ENCODE measurements around the gene SLA2. TPM values are rescaled to one million over a fixed set of nuclear protein-coding genes. Genes with fewer than 3 reads are reported as not detected.

Gene SLA2
- total and polyA plus RNA-seq, 2 of the 8 experiments (the other 6 are each of a cell fraction or from before 2014, with no cell fraction given), result 0.18 TPM; not detected in 1

DNA sequence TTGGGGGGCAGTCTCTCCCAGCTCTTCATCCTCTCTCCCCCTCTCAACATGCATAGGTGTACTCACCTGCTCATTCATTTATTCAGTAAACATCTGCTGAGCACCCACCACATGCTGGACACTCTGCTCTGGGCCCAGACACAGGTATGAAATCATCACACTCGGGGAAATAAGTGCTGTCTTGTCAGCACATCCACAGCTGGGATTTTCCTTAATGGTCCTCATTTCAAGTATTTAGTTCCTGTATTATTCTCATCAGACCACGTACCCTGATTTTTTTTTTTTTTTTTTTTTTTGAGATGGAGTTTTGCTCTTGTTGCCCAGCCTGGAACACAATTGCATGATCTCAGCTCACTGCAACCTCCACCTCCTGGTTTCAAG lies 21.1 kb downstream of the SLA2 start:
- TF ChIP-seq MAX (IDR thresholded peaks at IDR 0.05) (no peak), RAD21 (IDR thresholded peaks at IDR 0.05 in 1 of 2, conservative IDR thresholded peaks at IDR 0.05 in 1 of 2; ENCODE audit: low read depth in 2 of 2, low read length in 2 of 2) (no peak), BRCA1 (IDR thresholded peaks at IDR 0.05; ENCODE audit: low read depth, low read length) (no peak), CEBPB (IDR thresholded peaks at IDR 0.05; ENCODE audit: low read depth, low read length) (no peak), MAFK (IDR thresholded peaks at IDR 0.05; ENCODE audit: low read depth, low read length) (no peak), SIRT6 (IDR thresholded peaks at IDR 0.05; ENCODE audit: low read length) (no peak)
- H3K27ac ChIP-seq (ENCODE audit: low read depth, low read length), result no peak overlapping the region
- no peak overlapping the region for H3K4me2 ChIP-seq (ENCODE audit: insufficient read depth in 1 of 2, low read depth in 2 of 2, low read length in 2 of 2)
- H3K4me1 ChIP-seq (replicated peaks in 1 of 4; ENCODE audit: control insufficient read depth in 3 of 4, insufficient read depth in 4 of 4, low read length in 3 of 4), result peaks cover 0 to 4% (median 1%) of the 10 kb centered on the region in 4 experiments; a peak in 3 of 7 replicates
- H2BK12ac ChIP-seq (ENCODE audit: low read depth, low read length), result no peak overlapping the region
- no peaks in the 10 kb centered on the region for H3K27me3 ChIP-seq (replicated peaks in 1 of 4; ENCODE audit: control insufficient read depth in 3 of 4, extremely low read depth in 1 of 4, insufficient read depth in 3 of 4, low read length in 3 of 4)
- H2AK5ac ChIP-seq (ENCODE audit: low read depth, low read length), result no peak overlapping the region
- WGBS, 2 experiments (ENCODE audit: extremely low coverage in 1 of 2, insufficient coverage in 1 of 2, insufficient read length in 1 of 2, insufficient replicate concordance in 2 of 2, low coverage in 1 of 2, low lambda C conversion rate in 2 of 2, missing lambda C conversion rate in 1 of 2), result 94% methylated on average over 2 of the region's 2 CpGs; no CpG with 5 or more reads in 1 of the 2 experiments
- no peak overlapping the region for H2BK15ac ChIP-seq (ENCODE audit: low read length)
- H3K9ac ChIP-seq (replicated peaks in 1 of 4; ENCODE audit: extremely low read depth in 1 of 4, low read depth in 3 of 4, low read length in 3 of 4), result no peak overlapping the region
- H2BK5ac ChIP-seq (ENCODE audit: low read depth, low read length), result no peak overlapping the region
- no peak overlapping the region for H4K8ac ChIP-seq (ENCODE audit: extremely low read depth, insufficient read depth, low read length)
- no peak overlapping the region for H2BK20ac ChIP-seq (ENCODE audit: low read length)
- H3K18ac ChIP-seq (ENCODE audit: extremely low read depth, low read length), result no peak overlapping the region
- H3K23ac ChIP-seq (ENCODE audit: insufficient read length), result no peak overlapping the region
- ChIA-PET POLR2A (ENCODE audit: partially characterized antibody) (interaction anchor here (0.7 to 1.6 kb wide), 3 partner anchors 11 to 53 kb away, joined by 3 to 5 read pairs (median 4); no protein-coding TSS in a partner anchor), CTCF (ENCODE audit: partially characterized antibody) (interaction anchor here (0.7 to 3.7 kb wide), 6 partner anchors 8 to 104 kb away, joined by 3 to 30 read pairs (median 6); no protein-coding TSS in a partner anchor)
- DNase-seq (ENCODE audit: low read depth in 1 of 2, low spot score in 2 of 2), result no peak
- H4K91ac ChIP-seq (replicated peaks; ENCODE audit: insufficient read length, low read length), result no peak overlapping the region
- no peak overlapping the region for H3K14ac ChIP-seq (ENCODE audit: insufficient read length)
- no peak overlapping the region for H3K4me3 ChIP-seq (ENCODE audit: extremely low read depth in 1 of 4, insufficient read depth in 2 of 4, low read depth in 3 of 4, low read length in 4 of 4)
- H4K5ac ChIP-seq (ENCODE audit: insufficient read length, low read depth, low read length), result no peak overlapping the region
- no peaks in the 10 kb centered on the region for H3K79me1 ChIP-seq (ENCODE audit: low read depth, low read length)
- no peaks in the 10 kb centered on the region; the same call in 1 of the 2 replicates for H3K23me2 ChIP-seq (ENCODE audit: low read depth, low read length)
- H3K4ac ChIP-seq (replicated peaks; ENCODE audit: insufficient read length, low read depth, low read length), result no peak overlapping the region
- no peaks in the 10 kb centered on the region for H3K79me2 ChIP-seq (ENCODE audit: control insufficient read depth in 1 of 2, insufficient read depth in 2 of 2, low read length in 2 of 2)
- no peaks in the 10 kb centered on the region for H4K20me1 ChIP-seq (replicated peaks in 1 of 2; ENCODE audit: control insufficient read depth in 1 of 2, insufficient read depth in 2 of 2, low read length in 2 of 2)
- FAIRE-seq, result no peak
- no peak overlapping the region for H2BK120ac ChIP-seq (replicated peaks; ENCODE audit: low read depth, low read length)
- H2AFZ ChIP-seq (ENCODE audit: low read length), result no peak overlapping the region
- H3K9me3 ChIP-seq (ENCODE audit: insufficient read depth in 2 of 2, low read depth in 1 of 2, low read length in 1 of 2), result no peaks in the 10 kb centered on the region
- H3K36me3 ChIP-seq (ENCODE audit: control insufficient read depth in 2 of 4, insufficient read depth in 4 of 4, low read length in 3 of 4), result no peaks in the 10 kb centered on the region
- no peak overlapping the region for H3K56ac ChIP-seq (replicated peaks; ENCODE audit: insufficient read length, low read depth, low read length)
